ENCODE data around the gene CCER1.
"Not testable (repeated sequence)": the region's sequence is repeated elsewhere in the genome, so short reads cannot be mapped to it uniquely, and the experiment has no call there.

Gene CCER1

GRCh38 chr12:90954921-90955320 is at the start of gene CCER1:
CCER1 (minus strand) TSS chr12:90955176; CDS start chr12:90954742, 434 bp downstream.
- no peak for DNase-seq (ENCODE audit: low read depth in 2 of 2)

- DNase-seq (ENCODE audit: low read depth in 2 of 2), result no peak
Observed at GRCh38 chr12:91003737-91004136, 48.8 kb upstream of the CCER1 start.

GRCh38 chr12:91001306-91001705 is 46.3 kb upstream of the CCER1 start:
- DNase-seq (ENCODE audit: low read depth in 2 of 2), result no peak

- no peak for DNase-seq (ENCODE audit: low read depth in 2 of 2)
Observed at GRCh38 chr12:90999966-91000365, 45.0 kb upstream of the CCER1 start.

GRCh38 chr12:90999527-90999926 is 44.6 kb upstream of the CCER1 start:
- DNase-seq (ENCODE audit: low read depth in 2 of 2), result no peak

- DNase-seq (ENCODE audit: low read depth in 2 of 2), result no peak
Observed at GRCh38 chr12:90995010-90995409, 40.0 kb upstream of the CCER1 start.

GRCh38 chr12:90991952-90992465 is 37.0 kb upstream of the CCER1 start:
- DNase-seq (ENCODE audit: low read depth in 2 of 2), result no peak

GRCh38 chr12:90990611-90991010 is 35.6 kb upstream of the CCER1 start:
- no peak for DNase-seq (ENCODE audit: low read depth in 2 of 2)

- no peak for DNase-seq (ENCODE audit: low read depth in 2 of 2)
Observed at GRCh38 chr12:90989686-90990111, 34.7 kb upstream of the CCER1 start.

GRCh38 chr12:90987520-90987919 is 32.5 kb upstream of the CCER1 start:
- no peak for DNase-seq (ENCODE audit: low read depth in 2 of 2)

- no peak for DNase-seq (ENCODE audit: low read depth in 2 of 2)
Observed at GRCh38 chr12:90987101-90987500, 32.1 kb upstream of the CCER1 start.

GRCh38 chr12:90985331-90985730 is 30.4 kb upstream of the CCER1 start:
- not testable (repeated sequence) for DNase-seq (ENCODE audit: low read depth in 2 of 2)

GRCh38 chr12:90984114-90984513 is 29.1 kb upstream of the CCER1 start:
- no peak for DNase-seq (ENCODE audit: low read depth in 2 of 2)

- no peak for DNase-seq (ENCODE audit: low read depth in 2 of 2)
Observed at GRCh38 chr12:90982170-90982569, 27.2 kb upstream of the CCER1 start.

- no peak for DNase-seq (ENCODE audit: low read depth in 2 of 2)
Observed at GRCh38 chr12:90979951-90980350, 25.0 kb upstream of the CCER1 start.

- DNase-seq (ENCODE audit: low read depth in 2 of 2), result no peak
Observed at GRCh38 chr12:90979019-90979418, 24.0 kb upstream of the CCER1 start.

- no peak for DNase-seq (ENCODE audit: low read depth in 2 of 2)
Observed at GRCh38 chr12:90978117-90978770, 23.3 kb upstream of the CCER1 start.

GRCh38 chr12:90977224-90977623 is 22.2 kb upstream of the CCER1 start:
- no peak for DNase-seq (ENCODE audit: low read depth in 2 of 2)

GRCh38 chr12:90974286-90974685 is 19.3 kb upstream of the CCER1 start:
- no peak for DNase-seq (ENCODE audit: low read depth in 2 of 2)

- no peak for DNase-seq (ENCODE audit: low read depth in 2 of 2)
Observed at GRCh38 chr12:90972226-90972625, 17.2 kb upstream of the CCER1 start.

- no peak for DNase-seq (ENCODE audit: low read depth in 2 of 2)
Observed at GRCh38 chr12:90970911-90971310, 15.9 kb upstream of the CCER1 start.

GRCh38 chr12:90970471-90970870 is 15.5 kb upstream of the CCER1 start:
- no peak for DNase-seq (ENCODE audit: low read depth in 2 of 2)

- DNase-seq (ENCODE audit: low read depth in 2 of 2), result no peak
Observed at GRCh38 chr12:90969851-90970250, 14.9 kb upstream of the CCER1 start.

GRCh38 chr12:90969346-90969745 is 14.4 kb upstream of the CCER1 start:
- no peak for DNase-seq (ENCODE audit: low read depth in 2 of 2)

All from stimulated activated CD4-positive, alpha-beta T cell treated with anti-CD3 and anti-CD28 coated beads, Interleukin-1b, Interleukin-23, amount 100 ng/mL, for 4 hours (primary cell).